ENCODE data around the gene TMA16.
A peak's percentile ranks its signal among the peaks of the same experiment; 100 is the strongest.
"Not testable (repeated sequence)": the region's sequence is repeated elsewhere in the genome, so short reads cannot be mapped to it uniquely, and the experiment has no call there.

TMA16 gene

DNA sequence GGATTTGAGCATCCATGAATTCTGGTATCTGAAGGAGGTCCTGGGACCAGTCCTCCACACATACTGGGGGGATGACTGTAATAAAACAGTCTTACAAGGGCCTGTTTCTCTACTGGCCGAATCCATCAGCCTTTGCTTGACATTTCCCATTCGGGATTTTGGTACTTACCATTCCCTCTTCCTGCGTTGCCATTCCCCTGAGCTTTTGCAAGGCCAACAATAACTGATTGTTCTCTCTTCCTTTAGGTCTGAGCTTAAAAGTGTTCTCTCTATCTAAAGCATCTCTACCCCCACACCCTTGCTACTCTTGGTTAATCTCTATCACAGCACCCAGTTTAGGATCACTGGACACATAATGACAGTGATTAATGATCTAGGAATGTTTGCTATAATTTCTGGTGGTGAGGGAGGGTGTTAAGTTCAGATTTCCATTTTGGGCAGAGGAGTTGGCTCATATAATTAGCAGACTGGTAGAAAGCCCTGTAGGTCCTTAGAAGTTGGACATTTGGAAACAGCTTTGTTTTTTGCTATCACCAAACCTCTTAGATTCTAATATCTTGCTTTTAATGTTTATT is 29.4 kb downstream of the TMA16 start:
- no peak for DNase-seq

DNA sequence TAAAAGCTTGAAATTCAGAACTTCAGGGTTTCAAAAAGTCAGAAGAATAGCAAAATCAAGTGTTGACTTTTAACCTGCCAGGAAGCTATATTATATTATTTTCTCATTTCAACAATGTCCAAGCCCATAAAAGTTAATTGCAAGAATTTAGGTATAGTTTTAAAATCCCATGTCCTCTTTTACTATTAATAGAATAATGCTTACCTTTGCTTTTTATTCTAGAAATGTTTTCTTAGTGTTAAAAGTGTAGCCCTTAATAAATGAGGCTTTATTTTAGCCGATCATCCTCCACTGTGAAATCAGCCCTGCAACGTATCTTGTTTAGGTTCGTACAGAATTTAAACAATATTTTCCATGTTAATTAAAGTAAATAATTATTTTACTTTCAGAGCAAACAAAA is 31.5 kb downstream of the TMA16 start:
- no peak for DNase-seq

DNA sequence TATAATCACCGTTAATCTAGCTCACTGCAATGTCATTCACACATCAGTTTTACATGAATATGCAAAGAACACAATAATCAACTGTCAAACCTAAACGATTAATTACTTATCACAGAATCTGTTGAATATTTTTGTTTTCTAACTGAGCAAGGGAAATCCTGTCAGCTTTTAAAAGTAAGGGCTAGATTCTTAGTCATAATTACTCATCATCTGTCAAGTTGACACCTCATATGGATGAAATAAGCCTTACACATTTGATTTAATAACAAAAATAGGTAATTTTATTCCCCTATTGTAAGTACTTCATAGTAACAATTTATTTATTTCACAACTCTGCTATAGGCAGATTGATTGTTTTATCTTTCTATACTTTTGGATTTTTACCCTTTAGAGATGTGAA is 32.7 kb downstream of the TMA16 start:
- no peak for DNase-seq

- DNase-seq, result no peak
Observed at GRCh38 chr4:163528653-163529052, 34.2 kb downstream of the TMA16 start.

DNA sequence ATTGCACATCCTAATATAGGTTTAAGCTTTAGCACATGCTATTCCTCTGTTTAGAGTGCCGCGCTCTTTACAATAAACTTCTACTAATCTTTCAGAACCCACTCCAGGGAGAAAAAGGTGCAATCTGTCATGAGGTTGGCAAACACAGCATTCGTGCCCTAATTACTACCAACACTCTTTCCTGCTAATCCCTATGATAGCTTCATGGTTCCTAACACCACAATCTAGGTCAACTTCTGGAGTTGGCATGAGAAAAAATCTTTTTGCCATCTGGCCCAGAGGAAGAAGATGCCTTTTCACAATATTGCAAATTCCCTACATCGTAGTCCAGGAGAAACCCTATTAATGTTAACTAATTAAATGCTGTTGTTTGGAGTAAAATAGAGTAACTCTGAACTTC is 39.6 kb downstream of the TMA16 start:
- no peak for DNase-seq

GRCh38 chr4:163535657-163536056 is 41.2 kb downstream of the TMA16 start:
- no peak for DNase-seq

DNA sequence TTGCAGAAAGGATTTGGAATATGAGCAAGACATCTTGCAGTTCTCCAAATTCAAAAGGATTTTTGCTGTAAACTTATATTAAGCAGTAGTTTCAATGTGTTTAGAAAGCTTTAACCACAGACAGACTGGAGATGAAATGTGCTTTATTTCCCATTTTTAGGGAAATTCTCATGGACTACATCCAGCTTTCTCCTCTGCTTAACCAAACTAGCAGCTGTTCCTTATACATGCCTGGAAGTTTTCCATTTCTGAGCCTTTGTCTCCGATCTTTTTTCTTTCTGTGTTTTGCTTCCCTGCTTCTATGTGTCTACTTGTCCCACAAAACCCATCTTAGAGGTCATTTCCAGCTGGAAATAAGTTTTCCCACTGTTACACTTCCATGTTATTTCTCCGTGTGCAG is 41.6 kb downstream of the TMA16 start:
- DNase-seq, result peak; percentile 23

- no peak for DNase-seq
Observed at GRCh38 chr4:163537114-163537513, 42.6 kb downstream of the TMA16 start.

DNA sequence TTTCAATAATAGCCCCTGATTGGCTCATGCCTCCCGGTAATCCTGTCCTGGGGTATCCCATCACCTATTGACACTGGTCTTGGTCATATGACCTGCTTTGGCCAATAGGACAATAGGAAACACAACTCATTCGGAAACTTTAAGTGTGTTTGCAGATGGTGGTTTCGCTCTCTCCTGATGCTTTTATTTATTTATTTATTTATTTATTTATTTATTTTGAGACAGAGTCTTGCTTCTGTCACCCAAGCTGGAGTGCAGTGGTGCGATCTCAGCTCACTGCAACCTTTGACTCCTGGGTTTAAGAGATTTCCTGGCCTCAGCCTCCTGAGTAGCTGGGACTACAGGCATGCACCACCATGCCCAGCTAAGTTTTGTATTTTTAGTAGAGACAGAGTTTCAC is 44.3 kb downstream of the TMA16 start:
- DNase-seq, result not testable (repeated sequence)

- DNase-seq, result no peak
Observed at GRCh38 chr4:163540448-163540847, 46.0 kb downstream of the TMA16 start.

DNA sequence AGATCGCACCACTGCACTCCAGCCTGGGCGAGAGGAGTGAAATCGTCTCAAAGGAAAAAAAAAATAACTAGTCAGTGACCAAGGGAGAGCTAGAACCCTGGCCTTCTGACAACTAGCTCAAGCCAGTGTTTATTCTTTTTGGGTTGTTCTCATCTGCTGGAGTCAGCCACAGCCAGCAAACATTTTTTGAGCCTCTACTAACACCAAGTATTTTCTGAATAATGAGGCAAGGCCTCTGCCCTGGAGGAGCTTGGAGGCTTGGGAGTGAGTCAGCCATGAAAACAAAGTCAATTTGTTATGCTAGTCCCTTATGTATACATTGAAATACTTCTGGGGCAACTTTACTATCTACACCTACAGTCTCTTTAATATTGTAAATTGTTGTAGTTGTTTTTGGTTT is 46.5 kb downstream of the TMA16 start:
- peak; percentile 72 for DNase-seq

DNA sequence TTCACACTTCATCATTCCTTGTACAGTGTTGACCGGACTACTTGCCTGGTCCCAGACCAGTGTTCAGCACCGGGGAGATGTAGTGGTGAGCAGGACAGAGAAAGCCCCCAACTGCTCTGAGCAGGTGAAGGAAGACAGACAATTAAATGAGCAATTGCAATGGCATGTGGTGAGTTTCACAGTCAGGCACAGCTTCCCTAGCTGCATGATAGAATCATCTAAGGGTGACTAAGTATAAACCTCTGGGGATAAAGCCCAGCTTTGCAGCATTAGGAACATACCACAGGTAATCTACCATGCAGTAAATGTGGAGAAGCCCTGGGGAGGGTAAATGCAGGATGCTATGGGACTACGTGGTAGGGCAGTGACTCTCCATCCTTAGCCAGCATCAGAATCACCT is 47.8 kb downstream of the TMA16 start:
- peak; percentile 67 for DNase-seq

DNA sequence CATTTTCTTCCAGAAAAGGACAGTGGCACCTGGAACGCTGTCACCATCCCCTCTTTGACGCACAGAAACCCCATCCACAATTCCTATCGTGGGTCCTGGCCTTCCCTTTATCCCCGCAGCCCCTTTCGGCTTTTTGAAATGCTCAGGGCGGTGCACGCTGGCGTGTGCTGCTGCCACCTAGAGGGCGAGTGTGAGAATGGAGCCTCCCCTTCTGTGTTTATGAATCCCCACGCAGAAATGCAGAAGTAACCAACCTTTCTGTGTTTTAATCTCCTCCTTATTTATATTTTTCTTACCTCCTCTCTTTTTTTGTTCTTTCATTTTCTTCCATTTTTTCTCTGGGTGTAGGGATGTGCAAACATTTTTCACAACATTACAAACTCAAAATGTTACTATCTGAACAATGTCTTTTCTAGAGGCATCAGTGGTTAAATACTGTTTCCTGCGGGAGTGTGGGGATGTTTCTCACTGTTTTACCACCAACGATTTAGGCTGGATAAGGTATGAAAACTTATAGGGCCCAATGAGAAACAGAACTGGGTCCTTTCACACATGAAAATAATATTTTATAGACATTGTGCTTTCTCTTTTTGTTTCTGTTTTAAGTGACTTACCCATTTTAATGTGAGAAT is 50.0 kb downstream of the TMA16 start:
- peak; percentile 60 for DNase-seq

GRCh38 chr4:163548481-163549243 is 54.2 kb downstream of the TMA16 start:
- peak; percentile 57 for DNase-seq

- no peak for DNase-seq
Observed at GRCh38 chr4:163550869-163551267, 56.4 kb downstream of the TMA16 start.

DNA sequence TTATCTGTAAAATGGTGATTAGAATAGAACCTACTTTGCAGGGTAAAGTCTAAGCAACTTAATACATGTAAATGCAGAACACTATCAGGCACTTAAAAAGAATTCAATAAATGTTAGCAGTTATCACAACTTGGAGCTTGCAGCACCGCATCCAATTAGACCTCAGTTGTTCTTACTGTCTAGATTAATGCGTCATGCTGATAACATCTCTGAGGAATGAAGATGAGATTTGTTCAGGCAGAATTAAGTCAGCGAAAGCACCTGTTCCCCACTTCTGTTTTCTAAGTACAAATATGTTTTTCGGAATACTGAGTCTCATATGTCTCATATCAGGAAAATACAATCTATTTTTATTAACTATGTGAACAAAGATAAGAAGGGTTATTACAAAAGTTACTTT is 58.7 kb downstream of the TMA16 start:
- DNase-seq, result no peak

GRCh38 chr4:163554870-163555465 is 60.5 kb downstream of the TMA16 start:
- peak; percentile 19 for DNase-seq

DNA sequence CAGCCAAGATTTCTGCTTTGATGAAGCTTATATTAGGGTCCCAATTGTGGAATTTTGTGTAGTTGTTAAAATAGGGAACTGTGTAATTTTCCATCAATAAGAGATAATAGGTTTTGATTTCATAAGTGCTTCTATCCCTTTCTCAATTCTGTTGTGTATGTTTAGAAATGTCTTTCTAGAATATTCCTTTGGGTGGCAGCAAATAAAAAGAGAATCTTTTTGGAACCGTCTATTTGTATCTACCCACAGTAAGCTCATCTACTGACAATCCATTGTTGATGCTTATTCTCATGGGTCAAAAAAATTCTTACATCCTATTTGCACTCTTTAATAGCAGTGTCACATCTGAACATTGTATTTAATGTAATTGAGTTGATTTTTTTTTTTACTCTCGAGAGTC is 61.7 kb downstream of the TMA16 start:
- no peak for DNase-seq

- DNase-seq, result no peak
Observed at GRCh38 chr4:163556650-163557391, 62.3 kb downstream of the TMA16 start.

GRCh38 chr4:163558539-163559044 is 64.1 kb downstream of the TMA16 start:
- no peak for DNase-seq

DNA sequence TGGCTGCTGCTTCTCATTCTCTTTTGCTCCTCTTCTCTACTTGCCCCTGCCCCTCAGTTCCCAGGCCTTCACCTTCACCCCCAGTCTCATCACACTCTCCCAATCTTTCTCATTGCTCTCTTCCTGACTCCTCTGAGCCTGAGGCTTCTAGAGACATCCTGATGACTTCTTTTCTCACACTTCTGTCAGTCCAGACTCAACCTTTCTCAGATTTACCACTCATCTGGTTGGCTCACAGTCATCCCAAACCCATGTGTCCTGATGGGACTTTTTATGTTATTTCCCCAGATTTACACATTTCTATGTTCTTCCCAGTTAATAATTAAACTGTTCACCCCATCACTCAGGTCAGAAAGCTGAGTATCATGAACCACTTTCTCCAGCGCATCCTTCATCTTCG is 68.0 kb downstream of the TMA16 start:
- DNase-seq, result no peak

DNA sequence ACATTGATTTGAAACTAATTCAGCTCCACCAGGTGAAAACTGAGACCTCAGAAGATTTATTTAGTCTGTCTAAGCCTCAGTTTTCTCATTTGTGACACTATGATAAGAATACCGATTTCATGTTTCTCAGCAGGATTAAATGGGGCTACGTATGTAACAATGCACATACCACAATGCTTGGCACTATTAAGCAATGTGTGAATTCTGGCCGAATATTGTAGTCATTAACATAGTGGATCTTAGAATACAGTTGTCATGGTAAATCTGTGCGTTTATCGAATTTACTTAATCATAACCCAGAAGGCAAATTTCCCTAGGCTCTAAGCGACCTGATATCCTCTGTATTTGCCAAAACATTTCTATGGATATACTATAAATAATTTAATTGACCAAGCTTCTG is 69.1 kb downstream of the TMA16 start:
- DNase-seq, result no peak

GRCh38 chr4:163564221-163564720 is 69.8 kb downstream of the TMA16 start:
- no peak for DNase-seq

All from fibroblast of upper back skin (primary cell).